ENCODE data around the gene TBC1D9B.

The TBC1D9B gene

GRCh38 chr5:179906795-179907555, 722 bp downstream of the TBC1D9B start:
- no peak for DNase-seq

GRCh38 chr5:179906294-179906794, 1.4 kb downstream of the TBC1D9B start:
- DNase-seq = no peak

DNA sequence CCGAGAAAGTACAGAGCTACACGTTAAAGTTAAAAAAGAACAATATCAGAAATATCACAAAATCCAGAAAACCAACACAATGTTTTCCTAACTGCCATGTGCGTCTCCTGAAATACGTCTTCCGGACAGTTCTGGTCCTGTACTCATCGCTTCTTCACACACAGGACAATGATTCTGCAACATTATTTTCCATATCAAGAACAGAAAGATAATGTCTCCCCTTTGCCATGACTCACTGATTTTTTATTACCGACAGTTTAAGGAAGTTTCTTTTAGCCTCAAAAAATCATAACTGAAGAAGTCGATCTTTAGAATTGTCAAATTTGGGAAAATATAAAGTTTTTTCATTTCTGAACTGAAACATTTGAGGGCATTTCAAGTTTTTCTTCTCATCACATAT, 2.5 kb downstream of the TBC1D9B start:
- DNase-seq = no peak

GRCh38 chr5:179904463-179905160, 3.1 kb downstream of the TBC1D9B start:
- DNase-seq = no peak

- DNase-seq = no peak
Measured at GRCh38 chr5:179902763-179903158, 4.9 kb downstream of the TBC1D9B start.

DNA sequence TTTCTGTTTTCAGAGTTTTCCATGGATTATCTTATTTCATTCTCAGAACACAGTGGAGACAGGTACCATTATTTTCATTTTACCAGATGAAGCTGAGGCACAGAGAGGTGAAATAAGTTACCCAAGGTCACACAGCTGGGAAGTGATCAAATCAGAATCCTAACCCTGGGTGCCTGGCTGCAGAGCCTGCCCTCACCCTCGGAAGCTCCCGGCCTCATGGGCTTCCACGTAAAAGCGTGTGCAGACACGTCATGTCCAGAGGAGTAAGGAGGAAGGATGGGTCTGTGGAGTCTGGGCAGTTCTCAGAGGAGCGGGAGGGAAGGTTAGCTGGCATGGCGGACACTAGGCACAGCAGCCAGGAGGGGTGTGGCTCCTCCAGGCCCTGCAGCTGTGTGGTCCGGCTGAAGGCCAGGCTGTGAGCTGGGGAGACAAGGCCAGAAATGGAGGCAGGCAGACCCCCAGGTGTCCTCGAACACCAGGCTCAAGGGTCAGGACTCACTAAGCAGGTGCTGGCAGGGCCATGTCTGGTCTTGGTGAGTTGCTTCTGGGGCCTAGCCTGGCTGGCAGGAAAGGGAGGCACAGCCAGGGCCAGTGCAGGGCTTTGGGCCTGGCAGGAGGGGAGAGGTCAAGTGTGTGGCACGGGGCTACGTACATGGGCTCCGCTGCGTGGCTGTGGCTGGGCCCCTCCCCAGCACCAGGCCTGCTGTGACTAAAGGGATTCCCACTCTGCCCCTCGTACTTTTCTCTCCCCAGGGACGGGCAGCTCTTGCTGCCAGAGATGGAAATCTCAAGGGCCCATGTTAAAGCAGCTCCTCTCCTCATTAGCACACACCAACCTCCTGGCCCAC, 5.6 kb downstream of the TBC1D9B start:
- DNase-seq = no peak

DNA sequence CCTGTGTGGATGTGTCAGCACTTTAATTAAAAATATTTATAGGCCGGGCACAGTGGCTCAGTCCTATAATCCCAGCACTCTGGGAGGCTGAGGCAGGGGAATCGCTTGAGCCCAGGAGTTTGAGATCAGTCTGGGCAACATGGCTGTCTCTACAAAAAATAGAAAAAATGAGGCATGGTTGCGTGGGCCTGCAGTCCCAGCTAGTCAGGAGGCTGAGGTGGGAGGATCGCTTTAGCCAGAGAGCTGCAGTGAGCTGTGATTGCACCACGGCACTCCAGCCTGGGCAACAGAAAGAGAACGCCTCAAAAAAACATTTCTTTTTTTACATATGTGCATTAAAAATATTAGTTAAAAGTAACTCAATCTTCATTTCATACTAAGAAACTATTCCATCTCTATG, 6.2 kb downstream of the TBC1D9B start:
- no peak for DNase-seq

GRCh38 chr5:179900711-179901110, 7.0 kb downstream of the TBC1D9B start:
- DNase-seq = no peak

GRCh38 chr5:179900206-179900605, 7.5 kb downstream of the TBC1D9B start:
- no peak for DNase-seq

DNA sequence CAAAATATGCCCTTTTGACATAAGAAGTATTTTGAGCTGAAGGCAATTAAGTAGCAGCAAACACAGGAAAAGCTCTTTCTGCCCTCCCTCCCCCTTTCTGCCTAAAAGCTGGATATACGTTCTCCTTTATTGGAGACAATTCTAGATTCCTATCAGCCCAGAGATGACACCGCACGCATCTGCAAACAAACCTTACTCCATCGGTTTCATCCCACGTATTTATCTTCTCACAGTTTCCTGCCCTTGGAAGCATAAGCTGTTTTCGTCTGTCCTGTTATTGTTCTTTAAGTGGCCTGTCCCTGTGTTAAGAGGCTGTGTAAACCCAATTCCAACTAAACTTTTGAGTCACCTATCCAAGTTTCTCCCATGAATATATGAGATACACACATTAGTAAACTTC, 11.8 kb downstream of the TBC1D9B start:
- DNase-seq = no peak

DNA sequence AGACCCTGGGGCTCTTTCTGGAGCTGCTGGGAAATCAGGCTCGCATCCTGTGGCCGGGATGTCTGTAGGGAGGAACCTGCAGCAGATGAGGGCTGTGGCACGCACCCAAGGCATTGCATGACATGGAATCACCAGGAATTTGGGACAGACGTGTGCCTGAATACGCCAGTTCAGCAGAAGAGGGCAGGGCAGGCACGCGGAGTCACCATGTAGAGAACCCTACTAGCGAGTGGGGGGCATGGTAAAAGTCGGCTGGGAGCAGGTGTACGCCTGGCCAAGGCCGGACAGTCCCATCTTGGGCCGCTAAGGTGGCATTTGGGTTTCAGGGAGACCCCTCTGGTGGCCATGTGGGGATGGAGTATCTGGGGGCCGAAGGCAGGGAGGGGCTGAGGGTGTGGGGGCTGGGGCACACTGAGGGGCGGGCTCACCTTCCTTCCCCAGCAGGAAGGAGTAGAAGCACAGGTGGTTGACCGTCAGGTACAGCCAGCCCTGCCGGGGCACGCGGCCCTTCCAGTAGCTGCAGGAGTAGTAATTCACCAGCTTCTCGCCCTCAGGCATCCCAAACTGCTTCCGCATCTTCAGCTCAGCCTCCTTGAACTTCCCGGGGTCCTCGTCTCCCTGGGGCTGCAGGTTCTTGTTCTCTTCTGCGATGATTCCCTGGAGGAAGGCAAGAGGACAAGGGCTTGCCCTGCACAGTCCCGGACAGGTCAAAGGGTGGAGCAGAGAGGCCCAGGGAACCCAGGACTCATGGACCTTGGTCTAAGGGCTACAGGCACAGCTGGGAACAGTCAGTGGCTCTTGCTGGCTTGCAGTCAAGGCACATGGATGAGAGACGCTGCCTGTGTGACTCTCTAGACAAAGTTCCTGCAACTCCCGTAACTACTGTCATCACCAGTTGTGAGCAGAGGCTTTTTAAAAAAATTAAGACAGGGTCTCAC, 13.5 kb downstream of the TBC1D9B start:
- no peak for DNase-seq

- DNase-seq = no peak
Measured at GRCh38 chr5:179893076-179893957, 14.4 kb downstream of the TBC1D9B start.

GRCh38 chr5:179892255-179892654, 15.4 kb downstream of the TBC1D9B start:
- no peak for DNase-seq

GRCh38 chr5:179890751-179891682, 16.7 kb downstream of the TBC1D9B start:
- no peak for DNase-seq

DNA sequence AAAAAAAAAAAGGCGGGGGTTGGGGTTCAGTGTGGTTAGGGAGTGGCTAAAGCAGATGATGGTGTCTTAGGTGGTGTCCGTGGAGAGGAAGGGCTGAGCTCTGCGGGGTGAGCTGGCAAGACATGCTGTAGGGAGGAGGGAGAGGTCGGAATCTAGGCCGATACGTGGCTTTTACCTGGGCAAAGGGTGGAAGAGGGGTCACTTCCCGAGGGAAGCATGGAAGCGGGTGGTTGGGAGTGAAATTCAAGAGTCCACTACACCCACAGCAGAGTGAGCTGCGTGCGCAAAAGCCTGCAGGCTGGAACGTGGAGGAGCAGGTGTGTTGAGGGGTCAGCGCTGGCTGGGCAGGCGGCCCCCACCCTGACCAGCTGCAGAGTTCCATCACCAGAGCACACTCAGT, 17.8 kb downstream of the TBC1D9B start:
- DNase-seq = no peak

- no peak for DNase-seq
Measured at GRCh38 chr5:179887802-179888201, 19.9 kb downstream of the TBC1D9B start.

GRCh38 chr5:179887095-179887494, 20.6 kb downstream of the TBC1D9B start:
- no peak for DNase-seq

- no peak for DNase-seq
Measured at GRCh38 chr5:179886190-179886911, 21.3 kb downstream of the TBC1D9B start.

DNA sequence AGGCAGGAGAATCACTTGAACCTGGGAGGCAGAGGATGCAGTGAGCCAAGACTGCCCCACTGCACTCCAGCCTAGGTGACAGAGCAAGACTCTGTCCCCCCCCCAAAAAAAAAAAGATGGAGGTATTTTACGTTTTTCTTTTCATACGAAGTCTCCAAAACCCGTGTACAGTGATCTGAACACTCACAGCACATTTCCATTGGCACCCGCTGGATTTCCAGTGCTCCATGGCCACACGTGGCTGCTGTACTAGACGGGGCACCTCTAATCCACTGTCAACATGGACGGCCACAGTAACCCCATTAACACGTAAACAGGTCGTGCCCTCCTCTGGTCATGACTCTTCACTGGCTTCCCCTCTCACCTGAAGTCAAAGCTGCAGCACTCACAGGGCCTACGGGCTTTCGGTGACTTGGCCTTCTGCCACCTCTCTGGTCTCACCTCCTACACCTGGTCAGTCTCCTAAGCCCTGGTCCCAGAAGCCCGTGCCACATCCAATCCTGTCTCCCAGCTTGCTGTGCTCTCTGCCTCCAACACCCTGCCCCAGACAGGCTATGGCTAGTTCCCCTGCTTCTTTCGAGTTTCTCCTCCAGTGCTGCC, 22.1 kb downstream of the TBC1D9B start:
- no peak for DNase-seq

All from NCI-H226 (cell line).